SK-N-SH treated with all-trans-retinoic acid at 6 μM for 48 hours (cell line): ENCODE results near the gene TMEM150B.

ENCODE experiments used
- ARNTL ChIP-seq: fragments of 450-650 bp; formaldehyde crosslinking; IDR thresholded peaks from 2 replicates; pipeline ENCODE4 v1.5.0; 2020; ENCODE audit warnings: low read depth, mild to moderate bottlenecking, moderate library complexity, borderline replicate concordance
- ESRRG ChIP-seq: fragments of 250-450 bp; sonication (Bioruptor Pico); IDR thresholded peaks from 2 replicates; pipeline ENCODE4 v1.6.1; 2021; ENCODE audit warnings: mild to moderate bottlenecking
- ISL1 ChIP-seq: fragments of 250-450 bp; sonication (Bioruptor Pico); IDR thresholded peaks from 2 replicates; pipeline ENCODE4 v2.1.2; 2022; ENCODE audit warnings: mild to moderate bottlenecking, moderate library complexity
- RARB ChIP-seq: fragments of 250-450 bp; sonication (Bioruptor Pico); IDR thresholded peaks from 2 replicates; pipeline ENCODE4 v1.8.0; 2021; ENCODE audit warnings: mild to moderate bottlenecking, moderate library complexity
- ZNF70 ChIP-seq: fragments of 450-650 bp; formaldehyde crosslinking; IDR thresholded peaks from 2 replicates; pipeline ENCODE4 v1.5.0; 2020; ENCODE audit warnings: mild to moderate bottlenecking, moderate library complexity
- TF ChIP-seq, protein P1 (sequence below): fragments of 250-450 bp; sonication (Bioruptor Pico); IDR thresholded peaks from 2 replicates; pipeline ENCODE4 v1.5.1; 2020; ENCODE audit warnings: low read depth, mild to moderate bottlenecking, moderate library complexity
- TF ChIP-seq, protein P2 (sequence below): fragments of 250-450 bp; sonication (Bioruptor Pico); IDR thresholded peaks from 2 replicates; pipeline ENCODE4 v1.8.0; 2021; ENCODE audit warnings: low read depth, mild to moderate bottlenecking, moderate library complexity, borderline replicate concordance
- TF ChIP-seq, protein P3 (sequence below): fragments of 250-450 bp; sonication (Bioruptor Pico); IDR thresholded peaks from 2 replicates; pipeline ENCODE4 v1.8.0; 2020; ENCODE audit warnings: mild to moderate bottlenecking, moderate library complexity, borderline replicate concordance

DNA sequence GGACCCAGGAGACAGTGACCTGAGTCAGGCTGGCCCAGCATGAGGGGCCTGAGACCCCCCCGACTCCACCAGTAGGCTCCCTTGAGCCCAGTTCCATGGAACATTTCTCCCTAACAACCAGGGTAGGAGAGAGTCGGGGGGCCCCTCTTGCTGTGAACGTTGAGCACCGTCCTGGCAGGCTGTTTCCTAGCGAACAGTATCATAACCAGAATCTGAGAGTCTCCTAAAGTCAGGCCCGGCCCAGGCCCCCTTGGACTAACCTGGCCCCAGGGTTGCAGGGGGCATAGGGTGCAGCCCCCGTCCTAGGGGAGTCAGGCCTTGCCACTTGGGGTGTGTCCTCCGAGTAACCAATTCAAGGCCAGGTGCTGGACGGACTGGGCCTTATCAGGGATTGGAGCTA, 13.7 kb downstream of the TMEM150B start:
- TF ChIP-seq, protein P1, sequence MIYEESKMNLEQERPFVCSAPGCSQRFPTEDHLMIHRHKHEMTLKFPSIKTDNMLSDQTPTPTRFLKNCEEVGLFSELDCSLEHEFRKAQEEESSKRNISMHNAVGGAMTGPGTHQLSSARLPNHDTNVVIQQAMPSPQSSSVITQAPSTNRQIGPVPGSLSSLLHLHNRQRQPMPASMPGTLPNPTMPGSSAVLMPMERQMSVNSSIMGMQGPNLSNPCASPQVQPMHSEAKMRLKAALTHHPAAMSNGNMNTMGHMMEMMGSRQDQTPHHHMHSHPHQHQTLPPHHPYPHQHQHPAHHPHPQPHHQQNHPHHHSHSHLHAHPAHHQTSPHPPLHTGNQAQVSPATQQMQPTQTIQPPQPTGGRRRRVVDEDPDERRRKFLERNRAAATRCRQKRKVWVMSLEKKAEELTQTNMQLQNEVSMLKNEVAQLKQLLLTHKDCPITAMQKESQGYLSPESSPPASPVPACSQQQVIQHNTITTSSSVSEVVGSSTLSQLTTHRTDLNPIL (CRISPR knock-in tag): no peak
- TF ChIP-seq, protein P2, sequence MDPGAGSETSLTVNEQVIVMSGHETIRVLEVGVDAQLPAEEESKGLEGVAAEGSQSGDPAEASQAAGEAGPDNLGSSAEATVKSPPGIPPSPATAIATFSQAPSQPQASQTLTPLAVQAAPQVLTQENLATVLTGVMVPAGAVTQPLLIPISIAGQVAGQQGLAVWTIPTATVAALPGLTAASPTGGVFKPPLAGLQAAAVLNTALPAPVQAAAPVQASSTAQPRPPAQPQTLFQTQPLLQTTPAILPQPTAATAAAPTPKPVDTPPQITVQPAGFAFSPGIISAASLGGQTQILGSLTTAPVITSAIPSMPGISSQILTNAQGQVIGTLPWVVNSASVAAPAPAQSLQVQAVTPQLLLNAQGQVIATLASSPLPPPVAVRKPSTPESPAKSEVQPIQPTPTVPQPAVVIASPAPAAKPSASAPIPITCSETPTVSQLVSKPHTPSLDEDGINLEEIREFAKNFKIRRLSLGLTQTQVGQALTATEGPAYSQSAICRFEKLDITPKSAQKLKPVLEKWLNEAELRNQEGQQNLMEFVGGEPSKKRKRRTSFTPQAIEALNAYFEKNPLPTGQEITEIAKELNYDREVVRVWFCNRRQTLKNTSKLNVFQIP (CRISPR knock-in tag): no peak
- TF ChIP-seq, protein P3, sequence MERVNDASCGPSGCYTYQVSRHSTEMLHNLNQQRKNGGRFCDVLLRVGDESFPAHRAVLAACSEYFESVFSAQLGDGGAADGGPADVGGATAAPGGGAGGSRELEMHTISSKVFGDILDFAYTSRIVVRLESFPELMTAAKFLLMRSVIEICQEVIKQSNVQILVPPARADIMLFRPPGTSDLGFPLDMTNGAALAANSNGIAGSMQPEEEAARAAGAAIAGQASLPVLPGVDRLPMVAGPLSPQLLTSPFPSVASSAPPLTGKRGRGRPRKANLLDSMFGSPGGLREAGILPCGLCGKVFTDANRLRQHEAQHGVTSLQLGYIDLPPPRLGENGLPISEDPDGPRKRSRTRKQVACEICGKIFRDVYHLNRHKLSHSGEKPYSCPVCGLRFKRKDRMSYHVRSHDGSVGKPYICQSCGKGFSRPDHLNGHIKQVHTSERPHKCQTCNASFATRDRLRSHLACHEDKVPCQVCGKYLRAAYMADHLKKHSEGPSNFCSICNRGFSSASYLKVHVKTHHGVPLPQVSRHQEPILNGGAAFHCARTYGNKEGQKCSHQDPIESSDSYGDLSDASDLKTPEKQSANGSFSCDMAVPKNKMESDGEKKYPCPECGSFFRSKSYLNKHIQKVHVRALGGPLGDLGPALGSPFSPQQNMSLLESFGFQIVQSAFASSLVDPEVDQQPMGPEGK (CRISPR knock-in tag): no peak
- TF ChIP-seq ESRRG (no peak), ISL1 (CRISPR knock-in tag) (no peak), ZNF70 (CRISPR knock-in tag) (no peak), RARB (no peak), ARNTL (CRISPR knock-in tag) (no peak)
